ENCODE data around the gene OXCT2. TPM values are rescaled to one million over a fixed set of nuclear protein-coding genes. Genes with fewer than 3 reads are reported as not detected.
A peak's percentile ranks its signal among the peaks of the same experiment; 100 is the strongest.

The OXCT2 gene
- total RNA-seq, 4 donors from 2014 or later: 0.45 to 10.1 (median 1.6) TPM

- no peaks in the 10 kb centered on the region for H3K9me3 ChIP-seq
- WGBS: 0% methylated on average over 38 of the region's 52 CpGs
- peaks cover 18% of the 10 kb centered on the region for H3K4me1 ChIP-seq
- TF ChIP-seq EP300 (IDR thresholded peaks at IDR 0.05) (no peak), POLR2A (IDR thresholded peaks at IDR 0.05) (no peak), CTCF (IDR thresholded peaks at IDR 0.05) (no peak), POLR2AphosphoS5 (IDR thresholded peaks at IDR 0.05) (no peak)
- DNase-seq (ENCODE audit: low spot score in 2 of 2): peak; percentile 96
- H3K27ac ChIP-seq: peak within 1 kb of the TSS; percentile 72
- H3K36me3 ChIP-seq: peaks cover 29% of the 10 kb centered on the region
- peaks cover 17% of the 10 kb centered on the region for H3K27me3 ChIP-seq
- peak within 1 kb of the TSS; percentile 77 for H3K4me3 ChIP-seq
Measured at GRCh38 chr1:39738622-39739366, 32.4 kb downstream of the OXCT2 start, which contains the start of gene PPIE. Gene PPIE, plus strand, starts transcription at chr1:39738882. Its CDS starts 19 bp downstream, at chr1:39738901.

- H3K36me3 ChIP-seq: peaks cover 18% of the 10 kb centered on the region
- DNase-seq (ENCODE audit: low spot score in 2 of 2): no peak
- no peaks in the 10 kb centered on the region for H3K9me3 ChIP-seq
- peaks cover 18% of the 10 kb centered on the region for H3K4me1 ChIP-seq
- H3K4me3 ChIP-seq: no peak overlapping the region
- no peak overlapping the region for H3K27ac ChIP-seq
- H3K27me3 ChIP-seq: peaks cover 27% of the 10 kb centered on the region
- TF ChIP-seq POLR2A (IDR thresholded peaks at IDR 0.05) (no peak), CTCF (IDR thresholded peaks at IDR 0.05) (no peak), EP300 (IDR thresholded peaks at IDR 0.05) (no peak), POLR2AphosphoS5 (IDR thresholded peaks at IDR 0.05) (no peak)
- 86% methylated on average over 9 of the region's 9 CpGs for WGBS
Measured at GRCh38 chr1:39737546-39738169, 33.5 kb downstream of the OXCT2 start.

DNA sequence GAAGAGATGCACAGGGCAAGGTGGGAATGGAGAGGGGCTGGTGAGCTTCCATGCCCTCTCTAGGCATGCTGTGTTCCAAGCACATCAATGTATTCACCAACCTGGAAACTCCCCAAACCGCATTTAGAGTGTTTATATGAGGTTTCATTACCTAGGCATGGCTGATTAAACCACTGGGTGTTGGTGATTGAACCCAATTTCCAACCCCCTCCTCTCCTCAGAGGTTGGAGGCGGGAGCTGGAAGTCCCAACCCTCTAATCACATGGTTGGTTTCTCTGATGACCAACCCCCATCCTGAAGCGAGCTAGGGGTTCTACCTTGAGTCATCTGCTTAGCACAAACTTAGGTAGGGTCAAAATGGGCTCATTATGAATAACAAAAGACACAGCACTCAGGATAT lies 35.4 kb downstream of the OXCT2 start:
- Histone ChIP-seq H3K9me3 (no peaks in the 10 kb centered on the region), H3K27ac (no peak overlapping the region), H3K36me3 (peaks cover 3% of the 10 kb centered on the region), H3K4me3 (no peak overlapping the region), H3K4me1 (peaks cover 18% of the 10 kb centered on the region), H3K27me3 (peaks cover 39% of the 10 kb centered on the region)
- TF ChIP-seq POLR2AphosphoS5 (IDR thresholded peaks at IDR 0.05) (no peak), CTCF (IDR thresholded peaks at IDR 0.05) (no peak), EP300 (IDR thresholded peaks at IDR 0.05) (no peak), POLR2A (IDR thresholded peaks at IDR 0.05) (no peak)
- no peak for DNase-seq (ENCODE audit: low spot score in 2 of 2)
- 72% methylated on average over 3 of the region's 3 CpGs for WGBS

- DNase-seq (ENCODE audit: low spot score in 2 of 2): no peak
- Histone ChIP-seq H3K4me3 (no peak overlapping the region), H3K36me3 (no peaks in the 10 kb centered on the region), H3K9me3 (no peaks in the 10 kb centered on the region), H3K27me3 (peaks cover 59% of the 10 kb centered on the region), H3K27ac (no peak overlapping the region), H3K4me1 (peaks cover 2% of the 10 kb centered on the region)
- no peak for TF ChIP-seq POLR2AphosphoS5 (IDR thresholded peaks at IDR 0.05)
- WGBS: 58% methylated on average over 7 of the region's 7 CpGs
Measured at GRCh38 chr1:39733161-39733560, 38.0 kb downstream of the OXCT2 start.

DNA sequence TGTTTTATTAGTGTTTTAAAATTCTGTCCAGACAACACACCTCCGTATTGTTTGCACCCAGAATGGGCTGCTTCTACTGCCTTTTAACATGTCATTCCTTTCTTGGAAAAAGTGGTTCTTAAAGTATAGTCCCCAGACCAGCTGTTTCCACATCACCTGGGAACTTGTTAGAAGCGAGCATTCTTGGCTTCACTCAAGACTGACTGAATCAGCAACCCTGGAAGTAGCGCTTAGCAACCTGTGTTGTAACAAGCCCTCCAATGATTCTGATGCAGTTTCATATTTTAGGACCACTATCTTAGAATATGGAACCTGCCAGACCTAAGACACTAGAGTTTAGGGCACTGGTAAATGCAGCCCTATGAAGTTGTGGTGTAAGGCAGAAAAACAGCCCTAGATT lies 38.4 kb downstream of the OXCT2 start:
- Histone ChIP-seq H3K9me3 (no peaks in the 10 kb centered on the region), H3K27ac (no peak overlapping the region), H3K4me3 (no peak overlapping the region), H3K36me3 (no peaks in the 10 kb centered on the region), H3K4me1 (no peaks in the 10 kb centered on the region), H3K27me3 (peaks cover 63% of the 10 kb centered on the region)
- 33% methylated on average over 3 of the region's 3 CpGs for WGBS
- no peak for DNase-seq (ENCODE audit: low spot score in 2 of 2)
- TF ChIP-seq CTCF (IDR thresholded peaks at IDR 0.05) (no peak), POLR2A (IDR thresholded peaks at IDR 0.05) (no peak), POLR2AphosphoS5 (IDR thresholded peaks at IDR 0.05) (no peak), EP300 (IDR thresholded peaks at IDR 0.05) (no peak)

All from suprapubic skin (tissue), 4 donors.